Measurements from ENCODE around the gene SLC25A45.
"Not testable (repeated sequence)": the region's sequence is repeated elsewhere in the genome, so short reads cannot be mapped to it uniquely, and the experiment has no call there.

The SLC25A45 gene

DNA sequence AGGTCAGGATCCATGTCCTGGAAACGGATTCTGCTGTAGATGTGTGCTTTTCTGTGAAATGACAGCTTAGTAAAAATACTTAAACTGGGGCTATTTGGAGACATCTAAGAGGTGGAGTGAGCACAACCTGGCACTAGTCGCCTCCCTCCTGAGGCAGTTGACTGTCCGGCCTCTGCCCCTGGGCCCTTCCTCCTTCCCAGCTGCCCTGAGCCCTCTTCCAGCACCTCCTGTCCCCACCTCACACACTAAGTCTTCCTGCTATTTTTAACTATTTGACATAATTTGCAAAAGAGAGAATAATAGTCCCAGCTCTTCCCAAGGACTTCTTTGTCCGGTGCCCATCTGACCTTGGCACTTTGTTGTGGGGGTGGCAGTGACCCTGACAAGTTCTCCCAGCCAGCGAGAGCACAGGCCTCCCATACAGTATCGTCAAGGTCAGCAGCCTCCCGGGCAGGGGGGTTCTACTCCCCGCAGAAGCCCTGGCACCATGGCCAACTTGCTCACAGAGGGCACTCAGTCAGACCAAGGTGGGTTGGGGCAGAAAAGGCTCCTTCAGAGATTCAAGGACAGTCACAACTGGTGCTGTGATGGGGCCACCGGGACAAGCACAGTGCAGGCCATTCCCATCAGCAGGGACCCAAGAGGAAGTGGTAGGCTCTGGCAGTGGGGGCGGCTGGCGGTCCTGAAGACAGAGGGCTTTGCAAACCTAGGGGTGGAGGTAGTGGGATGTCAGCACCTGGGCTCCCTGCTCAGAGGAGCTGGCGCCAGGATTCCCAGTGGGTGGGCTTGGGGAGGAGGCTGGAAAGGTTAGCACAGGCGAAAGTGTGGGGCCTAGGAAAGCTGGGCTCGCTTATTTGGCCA is 34.6 kb upstream of the SLC25A45 start:
- Mint-ChIP-seq H3K4me1 (ENCODE audit: low read depth) (peaks cover 37% of the 10 kb centered on the region), H3K36me3 (ENCODE audit: low read depth) (peaks cover 6% of the 10 kb centered on the region), H3K4me3 (peak overlapping the region; percentile 95), H3K9me3 (no peaks in the 10 kb centered on the region), H3K27ac (peak overlapping the region; percentile 98), H3K27me3 (ENCODE audit: low read depth) (no peaks in the 10 kb centered on the region)
- peak; percentile 25 for DNase-seq (ENCODE audit: low spot score)

DNA sequence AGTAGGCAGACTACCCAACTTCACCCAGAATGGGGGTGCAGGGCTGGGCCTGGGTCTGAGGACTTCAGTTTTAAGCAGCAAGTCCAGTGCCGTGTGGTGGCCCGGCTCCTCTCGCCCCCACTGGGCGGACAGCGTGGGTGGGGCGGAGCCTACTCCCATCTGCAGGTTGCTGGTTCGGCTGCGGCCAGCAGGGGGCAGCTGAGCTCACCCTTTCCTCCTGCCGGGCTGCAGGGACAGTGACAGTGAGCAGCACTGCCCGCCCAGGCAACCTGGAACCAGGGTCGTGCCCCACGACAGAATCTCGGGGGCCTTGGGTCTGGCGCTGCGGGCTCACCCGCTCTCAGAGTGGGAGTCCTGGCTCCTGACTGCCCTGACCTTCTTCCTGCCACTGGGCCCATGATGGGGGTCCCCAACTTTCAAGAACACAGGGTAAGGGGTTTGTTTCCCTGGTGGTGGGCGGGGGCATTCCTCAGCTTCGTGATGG is 33.9 kb upstream of the SLC25A45 start:
- no peaks in the 10 kb centered on the region for H3K27me3 Mint-ChIP-seq (ENCODE audit: low read depth)
- peaks cover 37% of the 10 kb centered on the region for H3K4me1 Mint-ChIP-seq (ENCODE audit: low read depth)
- H3K27ac Mint-ChIP-seq = peak overlapping the region; percentile 98

DNA sequence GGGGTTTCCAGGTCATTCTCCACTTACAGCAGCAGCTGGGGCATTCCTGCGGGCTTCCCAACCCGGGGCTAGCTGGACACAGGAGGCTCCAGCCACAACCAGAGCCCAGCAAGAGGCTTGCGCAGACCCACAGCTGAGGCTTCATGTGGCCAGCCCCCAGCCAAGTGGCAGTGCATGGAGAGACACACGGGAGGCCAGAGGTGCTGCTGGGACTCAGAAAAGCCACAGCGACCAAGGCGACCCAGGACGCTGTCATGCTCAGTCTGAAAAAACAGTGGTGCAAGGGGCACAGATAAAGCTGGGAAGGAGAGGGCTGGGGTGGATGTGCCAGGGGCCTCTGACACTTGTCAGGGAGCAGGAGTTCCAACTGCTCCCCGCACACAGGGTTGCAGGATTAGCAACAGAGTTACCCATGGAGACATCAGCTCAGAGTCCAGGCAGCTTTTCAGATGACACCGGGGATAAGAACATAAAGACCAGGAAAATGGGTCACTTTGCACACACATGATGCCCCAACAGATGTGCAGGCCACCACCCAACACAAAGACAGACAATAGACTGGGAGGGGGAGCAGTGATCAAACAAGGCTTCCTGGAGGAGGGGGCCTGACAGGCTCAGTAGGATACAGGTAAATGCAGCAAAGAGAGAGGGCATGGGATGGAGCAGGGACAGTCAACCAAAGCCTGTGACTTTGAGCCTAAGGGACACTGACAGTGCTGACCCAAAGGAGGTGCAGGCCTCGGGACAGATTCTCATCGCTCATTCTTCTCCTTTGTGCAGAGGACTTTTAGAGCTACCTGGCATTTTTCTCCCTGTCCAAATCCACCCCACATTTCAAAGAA is 33.3 kb upstream of the SLC25A45 start:
- H3K9me3 Mint-ChIP-seq = no peaks in the 10 kb centered on the region
- peaks cover 10% of the 10 kb centered on the region for H3K36me3 Mint-ChIP-seq (ENCODE audit: low read depth)
- peak overlapping the region; percentile 13 for H3K27ac Mint-ChIP-seq
- DNase-seq (ENCODE audit: low spot score) = no peak
- no peaks in the 10 kb centered on the region for H3K27me3 Mint-ChIP-seq (ENCODE audit: low read depth)
- H3K4me3 Mint-ChIP-seq = peak overlapping the region; percentile 95
- H3K4me1 Mint-ChIP-seq (ENCODE audit: low read depth) = peaks cover 35% of the 10 kb centered on the region

More for the DNA sequence above, 33.9 kb upstream of the SLC25A45 start:
- Mint-ChIP-seq H3K4me3 (peak overlapping the region; percentile 95), H3K36me3 (ENCODE audit: low read depth) (peaks cover 6% of the 10 kb centered on the region), H3K9me3 (no peaks in the 10 kb centered on the region)
- peak; percentile 92 for DNase-seq (ENCODE audit: low spot score)

DNA sequence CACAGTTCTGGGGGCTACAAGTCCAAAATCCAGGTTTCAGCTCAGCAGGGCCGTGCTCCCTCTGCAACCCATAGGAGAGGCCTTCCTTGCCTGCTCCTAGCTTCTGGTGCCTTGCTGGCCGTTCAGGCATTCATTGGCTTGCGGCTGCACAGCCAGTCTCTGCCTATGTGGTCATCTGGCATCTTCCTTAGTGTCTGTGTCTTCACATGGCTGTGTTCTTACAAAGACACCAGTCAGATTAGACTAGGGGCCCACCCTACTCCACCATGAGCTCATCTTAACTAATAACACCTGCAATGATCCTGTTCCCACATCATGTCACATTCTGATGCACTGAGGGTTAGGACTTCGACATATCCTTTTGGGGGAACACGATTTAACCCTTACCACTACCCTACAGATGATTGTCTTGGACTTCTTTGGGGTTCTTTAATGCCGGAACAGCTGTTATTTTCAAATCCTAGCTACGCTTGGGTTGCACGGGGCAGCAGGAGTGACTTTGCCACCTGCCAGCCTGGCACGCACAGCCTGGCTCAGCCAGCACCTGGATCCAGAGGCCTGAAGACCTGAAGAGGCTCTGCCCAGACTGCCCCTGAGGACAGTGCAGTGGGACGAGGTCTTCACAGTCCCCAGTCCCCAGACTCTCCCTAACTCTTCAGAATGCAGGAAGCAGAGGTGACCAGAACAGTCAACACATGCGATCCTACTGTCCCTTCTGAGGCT is 32.5 kb upstream of the SLC25A45 start:
- Mint-ChIP-seq H3K4me3 (no peak overlapping the region), H3K27ac (no peak overlapping the region), H3K4me1 (ENCODE audit: low read depth) (peaks cover 30% of the 10 kb centered on the region), H3K27me3 (ENCODE audit: low read depth) (no peaks in the 10 kb centered on the region), H3K36me3 (ENCODE audit: low read depth) (peaks cover 12% of the 10 kb centered on the region), H3K9me3 (no peaks in the 10 kb centered on the region)
- DNase-seq (ENCODE audit: low spot score) = no peak

DNA sequence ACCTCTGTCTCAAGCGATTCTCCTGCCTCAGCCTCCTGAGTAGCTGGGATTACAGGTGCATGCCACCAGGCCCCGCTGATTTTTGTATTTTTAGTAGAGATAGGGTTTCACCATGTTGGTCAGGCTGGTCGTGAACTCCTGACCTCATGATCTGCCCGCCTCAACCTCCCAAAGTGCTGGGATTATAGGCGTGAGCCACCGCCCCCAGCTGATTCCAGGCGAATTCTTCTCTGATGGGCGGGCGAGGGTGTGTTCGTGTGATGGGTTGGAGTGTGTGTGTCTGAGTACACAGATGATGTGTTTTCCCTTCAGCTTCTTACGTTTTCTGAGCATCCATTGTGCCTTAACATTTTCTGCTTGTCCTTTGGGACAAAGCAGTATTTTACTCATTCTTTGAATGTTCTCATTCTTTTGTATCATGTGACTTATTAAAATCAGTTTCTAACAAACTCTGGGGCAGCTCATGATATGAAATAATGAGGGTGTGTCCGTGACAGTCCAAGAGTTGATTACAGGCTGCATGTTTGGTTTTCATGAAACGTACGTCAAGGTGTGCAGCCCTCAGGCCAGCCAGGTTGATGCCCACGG is 30.7 kb upstream of the SLC25A45 start:
- Mint-ChIP-seq H3K4me1 (ENCODE audit: low read depth) (peaks cover 22% of the 10 kb centered on the region), H3K36me3 (ENCODE audit: low read depth) (peaks cover 22% of the 10 kb centered on the region)
- not testable (repeated sequence) for H3K4me3 Mint-ChIP-seq; DNase-seq (ENCODE audit: low spot score); H3K9me3 Mint-ChIP-seq; H3K27ac Mint-ChIP-seq; H3K27me3 Mint-ChIP-seq (ENCODE audit: low read depth)

DNA sequence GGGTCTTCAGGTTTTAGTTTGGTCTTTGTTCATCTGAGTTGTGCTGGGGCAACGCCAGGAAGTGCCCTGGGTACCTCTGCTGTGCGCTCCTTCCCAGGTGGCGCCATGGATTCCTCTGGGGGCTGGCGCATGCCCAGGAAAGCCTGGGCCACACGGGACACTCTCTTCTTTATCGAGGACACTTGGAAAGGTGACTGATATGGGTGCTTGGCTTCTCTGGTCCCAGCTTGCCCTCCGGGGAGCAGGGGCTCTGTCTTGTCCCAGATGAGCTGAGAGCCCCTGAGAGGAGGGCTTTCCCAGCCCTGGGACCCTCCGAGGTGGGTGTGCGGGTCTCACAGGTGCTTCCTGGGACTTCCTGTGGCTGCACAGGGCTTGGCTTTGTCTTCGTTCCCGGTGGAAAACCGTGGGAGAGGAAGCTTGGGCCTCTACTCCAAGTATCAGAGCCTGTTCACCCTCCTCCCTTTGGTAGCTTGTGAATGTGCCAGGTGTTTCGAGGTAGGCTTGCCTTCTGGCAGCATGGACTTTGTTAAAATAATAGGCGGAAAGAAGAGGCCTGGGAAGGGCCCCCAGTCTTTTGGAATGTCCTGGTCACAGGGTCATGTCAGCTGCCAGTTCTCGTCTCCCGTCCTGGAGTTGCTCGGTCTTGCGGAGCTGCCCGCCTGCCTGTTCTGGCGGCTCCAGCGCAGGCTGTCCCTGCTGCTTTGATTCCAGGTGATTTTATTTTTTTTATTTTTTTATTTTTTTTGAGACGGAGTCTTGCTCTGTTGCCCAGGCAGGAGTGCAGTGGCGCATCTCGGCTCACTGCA is 30.0 kb upstream of the SLC25A45 start:
- no peaks in the 10 kb centered on the region for H3K27me3 Mint-ChIP-seq (ENCODE audit: low read depth)
- no peak overlapping the region for H3K27ac Mint-ChIP-seq

DNA sequence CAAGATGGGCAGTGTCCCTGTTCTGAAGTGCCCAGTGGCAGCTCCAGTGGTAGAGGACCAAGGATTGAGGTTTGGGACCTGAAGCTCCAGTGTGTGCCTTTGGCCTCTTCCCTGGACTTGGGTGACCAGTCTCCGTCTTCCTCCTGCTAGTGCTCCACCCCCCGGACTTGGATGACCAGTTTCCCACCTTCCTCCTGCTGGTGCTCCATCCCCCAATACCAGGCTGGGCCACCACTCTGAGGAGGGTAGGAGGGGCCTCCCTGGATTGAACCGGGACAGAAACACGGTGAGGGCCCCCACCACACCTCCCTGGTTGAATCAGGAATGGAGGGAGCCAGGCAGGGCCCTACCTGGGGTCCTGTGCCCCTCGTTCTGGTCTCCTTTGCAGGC is 29.2 kb upstream of the SLC25A45 start:
- peaks cover 7% of the 10 kb centered on the region for H3K4me1 Mint-ChIP-seq (ENCODE audit: low read depth)
- no peaks in the 10 kb centered on the region for H3K27me3 Mint-ChIP-seq (ENCODE audit: low read depth)
- no peak for DNase-seq (ENCODE audit: low spot score)
- H3K36me3 Mint-ChIP-seq (ENCODE audit: low read depth) = peaks cover 22% of the 10 kb centered on the region
- no peaks in the 10 kb centered on the region for H3K9me3 Mint-ChIP-seq
- no peak overlapping the region for H3K27ac Mint-ChIP-seq
- no peak overlapping the region for H3K4me3 Mint-ChIP-seq

More for the DNA sequence above, 30.0 kb upstream of the SLC25A45 start:
- Mint-ChIP-seq H3K4me1 (ENCODE audit: low read depth) (peaks cover 15% of the 10 kb centered on the region), H3K36me3 (ENCODE audit: low read depth) (peaks cover 22% of the 10 kb centered on the region), H3K4me3 (no peak overlapping the region), H3K9me3 (no peaks in the 10 kb centered on the region)
- DNase-seq (ENCODE audit: low spot score) = no peak

DNA sequence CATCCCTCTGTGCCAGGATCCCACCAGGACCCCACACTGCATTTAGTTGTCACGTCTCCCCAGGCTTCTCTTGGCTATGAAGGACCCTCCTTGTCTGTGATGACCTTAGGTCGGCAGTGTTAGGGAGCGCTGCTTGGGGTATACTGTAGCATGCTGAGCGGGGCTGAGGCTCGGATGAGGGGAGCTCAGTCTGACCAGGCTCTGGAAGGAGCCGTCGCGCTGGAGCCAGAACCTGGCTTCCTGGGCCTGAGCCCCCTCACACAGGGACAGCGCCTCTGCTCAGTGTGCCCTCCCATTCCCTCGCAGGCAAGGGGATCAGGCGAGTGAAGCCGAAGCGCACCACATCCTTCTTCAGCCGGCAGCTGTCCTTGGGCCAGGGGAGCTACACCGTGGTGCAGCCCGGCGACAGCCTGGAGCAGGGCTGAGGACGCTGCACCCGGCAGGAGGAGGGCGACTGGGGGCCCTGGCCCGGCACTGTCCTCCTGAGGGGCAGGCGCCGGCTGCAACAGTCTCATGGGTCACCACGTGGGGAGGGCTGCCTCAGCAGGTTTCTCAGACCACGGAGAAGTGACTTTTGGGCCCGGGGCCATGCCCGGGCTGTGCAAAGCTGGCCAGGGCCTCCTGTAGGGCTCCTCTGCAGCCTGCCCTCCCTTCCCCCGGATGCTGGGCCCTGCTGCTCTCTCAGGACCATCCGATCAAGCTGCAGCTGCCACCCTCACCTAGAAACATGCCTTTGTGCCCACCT is 28.7 kb upstream of the SLC25A45 start:
- no peak overlapping the region for H3K27ac Mint-ChIP-seq
- H3K4me1 Mint-ChIP-seq (ENCODE audit: low read depth) = peaks cover 4% of the 10 kb centered on the region
- peaks cover 22% of the 10 kb centered on the region for H3K36me3 Mint-ChIP-seq (ENCODE audit: low read depth)
- no peaks in the 10 kb centered on the region for H3K27me3 Mint-ChIP-seq (ENCODE audit: low read depth)
- H3K4me3 Mint-ChIP-seq = no peak overlapping the region
- no peaks in the 10 kb centered on the region for H3K9me3 Mint-ChIP-seq
- DNase-seq (ENCODE audit: low spot score) = no peak

DNA sequence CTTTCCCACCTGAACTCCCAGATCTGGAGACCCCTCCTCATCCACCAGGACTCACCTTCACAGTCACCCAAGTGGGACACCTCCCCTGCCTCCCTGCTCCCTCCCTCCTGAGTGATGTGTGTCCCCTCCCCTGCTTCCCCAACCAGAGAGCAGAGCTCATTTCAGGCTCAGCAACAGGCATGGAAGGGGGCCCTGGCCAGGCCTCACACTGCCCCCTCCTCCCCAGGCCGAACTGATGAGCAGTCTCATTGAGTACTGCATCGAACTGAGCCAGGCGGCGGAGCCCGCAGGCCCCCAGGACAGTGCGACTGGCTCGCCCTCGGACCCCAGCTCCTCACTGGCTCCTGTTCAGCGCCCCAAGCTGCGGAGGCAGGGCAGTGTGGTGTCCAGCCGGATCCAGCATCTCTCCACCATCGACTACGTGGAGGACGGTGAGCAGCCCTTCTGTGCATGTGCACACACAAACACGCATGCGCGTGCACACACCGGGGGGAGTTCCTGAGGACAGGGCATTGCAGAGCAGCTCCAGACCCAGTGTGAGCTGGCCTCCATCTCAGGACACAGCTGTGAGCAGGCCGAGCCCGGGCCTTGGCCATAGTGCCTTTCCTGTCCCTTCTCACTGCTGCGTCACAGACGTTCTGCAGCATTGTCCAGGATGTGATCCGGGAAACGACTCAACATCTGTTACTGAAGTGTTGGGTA is 22.3 kb upstream of the SLC25A45 start:
- peaks cover 21% of the 10 kb centered on the region for H3K36me3 Mint-ChIP-seq (ENCODE audit: low read depth)

DNA sequence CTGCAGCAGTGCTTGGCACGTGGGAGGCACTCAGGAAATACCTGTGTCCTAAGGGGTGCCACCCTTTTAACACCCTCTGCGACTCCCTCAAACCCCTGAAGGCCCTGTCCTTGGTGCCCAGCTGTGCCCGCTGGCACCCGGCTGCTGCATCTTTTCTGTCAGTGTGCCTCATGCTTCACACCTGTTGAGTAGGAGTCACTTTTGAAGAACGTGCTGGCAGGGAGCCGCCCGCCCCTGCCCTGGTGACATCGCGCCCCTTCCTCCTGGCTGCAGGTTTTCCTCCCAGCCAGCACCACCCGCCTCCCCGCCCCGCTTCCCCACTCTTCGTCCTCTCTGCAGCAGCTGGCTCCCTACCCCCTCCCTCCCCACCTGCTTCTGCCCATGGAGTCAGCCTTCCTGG is 21.8 kb upstream of the SLC25A45 start:
- Mint-ChIP-seq H3K4me1 (ENCODE audit: low read depth) (peaks cover 3% of the 10 kb centered on the region), H3K9me3 (no peaks in the 10 kb centered on the region), H3K27ac (no peak overlapping the region), H3K36me3 (ENCODE audit: low read depth) (peaks cover 23% of the 10 kb centered on the region), H3K4me3 (no peak overlapping the region), H3K27me3 (ENCODE audit: low read depth) (no peaks in the 10 kb centered on the region)
- DNase-seq (ENCODE audit: low spot score) = no peak

More for the DNA sequence above, 22.3 kb upstream of the SLC25A45 start:
- Mint-ChIP-seq H3K27ac (no peak overlapping the region), H3K4me1 (ENCODE audit: low read depth) (peaks cover 3% of the 10 kb centered on the region), H3K9me3 (no peaks in the 10 kb centered on the region), H3K27me3 (ENCODE audit: low read depth) (no peaks in the 10 kb centered on the region), H3K4me3 (no peak overlapping the region)
- DNase-seq (ENCODE audit: low spot score) = no peak

DNA sequence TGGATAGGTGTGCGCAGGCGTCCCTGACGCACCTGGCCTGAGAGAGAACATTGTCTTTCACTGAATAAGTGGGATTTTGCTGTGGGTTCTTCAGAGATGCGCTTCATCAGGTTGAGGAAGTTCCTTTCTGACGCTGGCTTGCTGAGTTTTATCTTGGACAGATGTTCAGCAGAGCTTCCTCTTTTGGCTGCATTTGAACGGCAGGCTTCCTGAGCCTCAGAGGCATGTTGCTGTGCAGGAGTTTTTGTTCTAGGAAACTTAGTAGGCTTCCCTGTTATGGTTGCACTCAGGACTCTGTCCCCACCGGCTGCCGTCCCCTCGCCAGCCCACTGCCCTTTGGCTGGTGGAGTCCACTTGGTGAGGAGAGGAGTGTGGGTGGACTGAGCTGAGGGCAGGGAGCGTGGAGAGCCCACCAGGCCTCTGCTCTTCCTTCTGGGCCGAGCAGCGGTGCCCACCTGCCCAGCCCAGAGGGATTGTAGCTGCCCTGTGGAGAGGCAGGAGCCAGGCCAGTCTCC is 21.2 kb upstream of the SLC25A45 start:
- Mint-ChIP-seq H3K4me1 (ENCODE audit: low read depth) (peaks cover 3% of the 10 kb centered on the region), H3K4me3 (no peak overlapping the region), H3K9me3 (no peaks in the 10 kb centered on the region), H3K27ac (no peak overlapping the region), H3K36me3 (ENCODE audit: low read depth) (peaks cover 21% of the 10 kb centered on the region), H3K27me3 (ENCODE audit: low read depth) (no peaks in the 10 kb centered on the region)
- no peak for DNase-seq (ENCODE audit: low spot score)

DNA sequence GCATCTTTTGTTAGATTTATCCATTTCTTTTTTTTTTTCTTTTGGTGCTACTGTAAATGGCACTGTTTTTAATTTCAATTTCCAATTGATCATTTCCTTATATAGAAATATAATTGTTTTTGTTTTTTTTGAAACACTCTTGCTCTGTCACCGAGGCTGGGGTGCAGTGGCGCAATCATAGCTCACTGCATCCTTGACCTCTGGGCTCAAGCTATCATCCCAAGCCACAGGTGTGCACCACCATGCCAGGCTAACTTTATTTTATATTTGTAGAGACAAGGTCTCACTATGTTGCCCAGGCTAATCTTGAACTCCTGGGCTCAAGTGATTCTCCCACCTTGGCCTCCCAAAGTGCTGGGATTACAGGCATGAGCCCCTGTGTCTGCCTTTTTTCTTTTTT is 20.3 kb upstream of the SLC25A45 start:
- H3K4me1 Mint-ChIP-seq (ENCODE audit: low read depth) = peaks cover 3% of the 10 kb centered on the region
- no peaks in the 10 kb centered on the region for H3K27me3 Mint-ChIP-seq (ENCODE audit: low read depth)
- peaks cover 24% of the 10 kb centered on the region for H3K36me3 Mint-ChIP-seq (ENCODE audit: low read depth)
- no peak overlapping the region for H3K27ac Mint-ChIP-seq
- no peaks in the 10 kb centered on the region for H3K9me3 Mint-ChIP-seq
- H3K4me3 Mint-ChIP-seq = no peak overlapping the region
- no peak for DNase-seq (ENCODE audit: low spot score)

Measured in T-helper 2 cell treated with Interferon-gamma antibody and Interleukin-4, amounts not matched to agents 5 μg/mL and 100 μg/mL, for 36 hours (primary cell).